GM12801 (cell line): ENCODE data around the gene ZNF770.

Experiments
- TF ChIP-seq, protein P1 (sequence below): IDR thresholded peaks from one replicate; pipeline ENCODE4 v1.5.1; 2011; ENCODE audit warnings: control low read depth; ENCODE audit not compliant: insufficient read length; ENCODE audit errors: extremely low read depth

ZNF770 gene

DNA sequence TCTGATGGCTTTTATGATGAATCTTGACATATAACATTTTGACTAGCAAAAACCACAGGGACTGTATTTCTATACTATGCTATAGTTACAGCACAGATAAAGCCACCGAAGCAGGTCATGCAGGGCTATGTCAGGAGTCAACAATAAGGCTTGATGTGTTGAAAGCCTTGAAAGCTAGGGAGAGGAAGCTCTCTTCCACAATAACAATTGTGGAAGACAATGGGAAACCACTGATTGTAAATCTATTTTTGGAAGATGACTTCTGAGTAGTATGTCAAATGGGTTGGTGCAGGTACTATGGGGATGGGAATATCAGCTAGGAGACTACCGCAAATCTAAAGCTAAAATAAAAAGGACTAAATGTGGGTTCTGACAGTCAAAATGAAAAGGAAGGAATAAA lies 14.6 kb downstream of the ZNF770 start:
- TF ChIP-seq, protein P1, sequence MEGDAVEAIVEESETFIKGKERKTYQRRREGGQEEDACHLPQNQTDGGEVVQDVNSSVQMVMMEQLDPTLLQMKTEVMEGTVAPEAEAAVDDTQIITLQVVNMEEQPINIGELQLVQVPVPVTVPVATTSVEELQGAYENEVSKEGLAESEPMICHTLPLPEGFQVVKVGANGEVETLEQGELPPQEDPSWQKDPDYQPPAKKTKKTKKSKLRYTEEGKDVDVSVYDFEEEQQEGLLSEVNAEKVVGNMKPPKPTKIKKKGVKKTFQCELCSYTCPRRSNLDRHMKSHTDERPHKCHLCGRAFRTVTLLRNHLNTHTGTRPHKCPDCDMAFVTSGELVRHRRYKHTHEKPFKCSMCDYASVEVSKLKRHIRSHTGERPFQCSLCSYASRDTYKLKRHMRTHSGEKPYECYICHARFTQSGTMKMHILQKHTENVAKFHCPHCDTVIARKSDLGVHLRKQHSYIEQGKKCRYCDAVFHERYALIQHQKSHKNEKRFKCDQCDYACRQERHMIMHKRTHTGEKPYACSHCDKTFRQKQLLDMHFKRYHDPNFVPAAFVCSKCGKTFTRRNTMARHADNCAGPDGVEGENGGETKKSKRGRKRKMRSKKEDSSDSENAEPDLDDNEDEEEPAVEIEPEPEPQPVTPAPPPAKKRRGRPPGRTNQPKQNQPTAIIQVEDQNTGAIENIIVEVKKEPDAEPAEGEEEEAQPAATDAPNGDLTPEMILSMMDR = no peak

DNA sequence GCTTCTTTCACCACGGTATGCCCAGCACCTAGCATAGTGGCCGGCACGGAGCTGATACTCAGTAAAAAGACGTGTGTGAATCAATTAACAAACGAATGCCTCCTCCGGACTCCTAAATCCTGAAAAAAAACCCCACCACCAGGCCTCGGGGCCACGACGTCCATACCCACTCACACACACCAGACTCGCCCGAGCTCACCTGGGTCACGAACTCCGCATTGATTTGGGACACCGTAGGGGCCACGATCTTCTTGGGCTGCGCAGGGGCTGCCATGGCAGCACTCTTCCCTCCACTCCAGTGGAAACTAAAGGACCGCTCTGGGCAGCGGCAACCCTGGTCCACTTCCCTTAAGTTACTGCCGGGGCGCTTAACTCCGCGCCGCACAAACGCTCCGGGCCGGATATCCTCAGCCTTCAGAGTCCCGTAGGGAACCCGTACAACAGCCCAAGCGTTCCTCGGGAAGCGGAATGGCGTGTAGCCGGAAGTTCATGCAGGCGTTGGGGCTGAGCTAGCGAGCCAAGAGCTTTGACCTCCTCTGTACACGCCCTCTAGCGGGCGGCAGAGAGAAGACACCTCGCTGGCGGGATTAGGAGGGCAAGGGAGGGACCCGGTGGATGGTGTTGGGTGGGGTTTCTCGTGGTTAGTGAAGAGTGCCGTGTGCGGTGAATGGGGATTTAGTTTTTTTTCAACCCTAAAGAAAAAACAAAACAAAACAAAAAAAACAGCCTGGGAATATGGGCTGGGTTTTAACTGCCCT lies 18.6 kb downstream of the ZNF770 start, which contains the start of gene AQR:
Gene AQR, minus strand, starts transcription at position 403 of the 758 bp plus-strand sequence. Its CDS starts 129 bp downstream, at position 274.
- TF ChIP-seq, protein P1 = no peak

DNA sequence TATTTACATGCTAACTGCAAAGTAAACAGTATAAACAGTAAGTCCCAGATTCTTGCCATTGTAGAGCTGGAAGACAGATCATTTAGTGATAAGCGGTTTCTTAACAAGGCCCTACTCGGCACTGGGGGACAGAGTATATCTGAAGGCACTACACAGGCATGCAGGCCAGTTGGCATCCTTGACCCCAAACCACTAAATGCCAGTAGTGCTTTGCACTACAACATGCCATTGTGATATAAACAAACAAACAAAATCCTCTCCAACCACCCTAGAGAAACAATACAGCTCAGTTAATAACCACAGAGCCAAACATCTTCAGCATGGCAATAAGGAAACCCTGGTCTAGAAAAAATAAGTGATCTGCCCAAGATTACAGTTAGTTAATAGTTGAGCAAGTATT lies 23.8 kb downstream of the ZNF770 start:
- TF ChIP-seq, protein P1 = no peak

DNA sequence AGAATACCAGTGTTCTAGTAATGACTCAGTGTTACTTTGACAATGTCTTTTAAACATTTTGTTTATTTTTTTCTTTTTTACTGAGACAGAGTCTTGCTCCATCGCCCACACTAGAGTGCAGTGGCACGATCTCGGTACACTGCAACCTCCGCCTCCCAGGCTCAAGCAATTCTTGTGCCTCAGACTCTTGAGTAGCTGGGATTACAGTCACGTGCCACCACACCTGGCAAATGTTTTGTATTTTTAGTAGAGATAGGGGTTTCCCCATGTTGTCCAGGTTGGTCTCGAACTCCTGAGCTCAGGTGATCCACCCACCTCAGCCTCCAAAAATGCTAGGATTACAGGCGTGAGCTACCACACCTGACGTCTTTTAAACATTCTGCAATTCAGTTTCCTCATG lies 34.2 kb downstream of the ZNF770 start:
- TF ChIP-seq, protein P1 = no peak

DNA sequence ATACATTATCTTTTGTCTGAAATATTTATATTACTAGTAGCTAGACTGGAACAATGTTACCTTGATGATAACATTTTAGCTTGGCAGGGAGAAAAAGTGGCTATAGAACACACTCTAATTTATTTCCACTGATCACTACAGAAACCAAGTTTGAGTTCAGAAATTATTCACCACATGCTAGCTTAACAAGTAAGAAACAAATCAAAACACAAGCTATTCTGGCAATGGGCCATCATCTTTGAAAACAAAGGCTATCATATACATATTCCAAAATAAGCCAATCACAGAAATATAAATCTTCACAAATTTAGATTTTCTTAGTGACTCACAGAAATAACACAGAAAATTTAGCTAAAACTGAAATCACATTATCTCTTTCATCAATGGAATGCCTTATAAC lies 35.6 kb downstream of the ZNF770 start:
- TF ChIP-seq, protein P1 = no peak

DNA sequence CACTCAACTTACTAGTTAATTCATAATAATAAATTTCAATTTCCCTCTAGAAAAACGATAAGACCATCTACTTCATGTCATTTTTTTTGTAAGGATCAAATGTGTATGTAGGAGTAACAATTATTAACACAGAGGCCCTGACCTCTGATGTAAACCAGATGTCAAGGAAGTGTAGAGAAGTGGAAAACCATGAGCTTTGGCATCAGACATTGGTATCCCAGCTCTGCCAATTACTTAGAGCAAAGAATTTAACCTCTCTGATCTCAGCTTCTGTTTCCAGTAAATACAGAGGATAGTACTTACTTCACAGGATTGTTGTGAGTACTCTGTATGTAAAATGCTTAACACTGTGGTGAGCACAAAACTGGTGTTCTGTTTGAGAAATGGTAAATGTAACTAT lies 36.1 kb downstream of the ZNF770 start:
- TF ChIP-seq, protein P1 = no peak

DNA sequence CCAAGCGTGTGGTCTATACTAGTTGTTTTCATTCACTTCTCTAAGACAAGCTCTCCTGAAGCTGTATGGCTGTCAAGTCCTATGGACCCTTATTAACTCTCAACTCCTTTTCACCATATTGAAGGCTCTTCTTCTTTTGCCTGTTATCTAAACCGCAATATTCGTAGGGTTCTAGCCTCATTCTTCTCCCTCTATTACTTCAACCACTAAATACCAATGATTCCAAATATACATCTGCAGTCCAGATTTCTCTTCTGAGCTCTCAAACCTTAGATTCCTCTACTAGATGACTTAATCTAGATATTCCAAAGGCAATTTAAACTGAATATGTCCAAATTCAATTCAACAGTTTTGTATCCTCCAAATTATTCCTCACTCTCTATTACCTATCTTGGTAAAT lies 43.2 kb downstream of the ZNF770 start:
- TF ChIP-seq, protein P1 = no peak

DNA sequence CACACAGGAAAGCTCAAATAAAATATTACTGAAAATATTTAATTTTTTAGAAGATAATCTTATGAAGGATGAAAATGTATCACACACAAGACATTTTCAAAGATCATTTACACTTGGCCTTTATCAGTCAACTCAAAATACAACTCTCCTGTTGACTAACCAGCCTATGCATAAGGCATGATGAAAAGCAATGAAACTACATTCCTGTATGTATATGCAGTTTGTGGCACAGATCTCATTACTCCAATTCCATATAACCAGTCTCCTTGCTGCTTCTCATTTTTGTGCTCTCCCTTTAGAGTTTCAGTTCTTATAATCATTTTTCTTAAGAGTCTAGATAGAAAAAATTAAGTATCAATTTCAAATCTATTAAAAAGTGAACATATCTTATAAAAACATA lies 44.4 kb downstream of the ZNF770 start:
- TF ChIP-seq, protein P1 = no peak
